Neutrophil (primary cell): ENCODE measurements around the gene ARHGEF17.

Experiments used
- H3K27ac ChIP-seq: fragments of 200-600 bp; sonication (generic); 2 replicates; pipeline ENCODE4 v1.5.1; 2016; ENCODE audit warnings: mild to moderate bottlenecking, moderate library complexity
- H3K27me3 ChIP-seq: fragments of 200-600 bp; sonication (generic); 2 replicates; pipeline ENCODE4 v1.6.0; 2016; ENCODE audit warnings: mild to moderate bottlenecking
- H3K36me3 ChIP-seq: fragments of 200-600 bp; sonication (generic); 2 replicates; pipeline ENCODE4 v1.5.1; 2017
- H3K4me1 ChIP-seq, 2 experiments: fragments of 200-600 bp in 1 of 2; sonication (generic) in 1 of 2; 1 replicate in 1 of 2; 2 replicates in 1 of 2; pipeline versions ENCODE4 v1.5.1 to v1.6.1; 2013 to 2016; ENCODE audit warnings: low read depth in 1 of 2, low read length in 1 of 2, mild to moderate bottlenecking in 1 of 2, moderate library complexity in 1 of 2; ENCODE audit not compliant: control insufficient read depth in 1 of 2, insufficient read depth in 1 of 2
- H3K4me3 ChIP-seq, 2 experiments: fragments of 200-600 bp in 1 of 2; sonication (generic) in 1 of 2; 1 replicate in 1 of 2; 2 replicates in 1 of 2; pipeline ENCODE4 v1.5.1; 2013 to 2016; ENCODE audit warnings: low read depth in 1 of 2, low read length in 1 of 2, mild to moderate bottlenecking in 1 of 2, moderate library complexity in 1 of 2
- H3K9me3 ChIP-seq: fragments of 200-600 bp; sonication (generic); 2 replicates; pipeline ENCODE4 v1.5.1; 2016
- TF ChIP-seq, protein P1 (sequence below): fragments of 200-600 bp; sonication (generic); IDR thresholded peaks from 2 replicates; pipeline ENCODE4 v1.5.1; 2016; ENCODE audit warnings: antibody characterized with exemption

The ARHGEF17 gene

DNA sequence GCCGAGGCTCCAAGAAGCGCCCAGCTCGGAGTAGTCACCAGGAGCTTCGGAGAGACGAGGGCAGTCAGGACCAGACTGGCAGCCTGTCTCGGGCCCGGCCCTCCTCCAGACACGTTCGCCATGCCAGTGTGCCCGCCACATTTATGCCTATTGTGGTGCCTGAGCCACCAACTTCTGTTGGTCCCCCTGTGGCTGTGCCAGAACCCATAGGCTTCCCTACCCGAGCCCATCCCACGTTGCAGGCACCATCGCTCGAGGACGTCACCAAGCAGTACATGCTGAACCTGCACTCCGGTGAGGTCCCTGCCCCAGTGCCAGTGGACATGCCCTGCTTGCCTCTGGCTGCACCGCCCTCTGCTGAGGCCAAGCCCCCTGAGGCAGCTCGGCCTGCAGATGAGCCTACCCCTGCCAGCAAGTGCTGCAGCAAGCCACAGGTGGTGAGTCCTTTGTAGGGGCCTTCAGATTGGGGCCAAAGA, 3.4 kb downstream of the ARHGEF17 start:
- H3K36me3 ChIP-seq, result no peaks in the 10 kb centered on the region
- TF ChIP-seq, protein P1, sequence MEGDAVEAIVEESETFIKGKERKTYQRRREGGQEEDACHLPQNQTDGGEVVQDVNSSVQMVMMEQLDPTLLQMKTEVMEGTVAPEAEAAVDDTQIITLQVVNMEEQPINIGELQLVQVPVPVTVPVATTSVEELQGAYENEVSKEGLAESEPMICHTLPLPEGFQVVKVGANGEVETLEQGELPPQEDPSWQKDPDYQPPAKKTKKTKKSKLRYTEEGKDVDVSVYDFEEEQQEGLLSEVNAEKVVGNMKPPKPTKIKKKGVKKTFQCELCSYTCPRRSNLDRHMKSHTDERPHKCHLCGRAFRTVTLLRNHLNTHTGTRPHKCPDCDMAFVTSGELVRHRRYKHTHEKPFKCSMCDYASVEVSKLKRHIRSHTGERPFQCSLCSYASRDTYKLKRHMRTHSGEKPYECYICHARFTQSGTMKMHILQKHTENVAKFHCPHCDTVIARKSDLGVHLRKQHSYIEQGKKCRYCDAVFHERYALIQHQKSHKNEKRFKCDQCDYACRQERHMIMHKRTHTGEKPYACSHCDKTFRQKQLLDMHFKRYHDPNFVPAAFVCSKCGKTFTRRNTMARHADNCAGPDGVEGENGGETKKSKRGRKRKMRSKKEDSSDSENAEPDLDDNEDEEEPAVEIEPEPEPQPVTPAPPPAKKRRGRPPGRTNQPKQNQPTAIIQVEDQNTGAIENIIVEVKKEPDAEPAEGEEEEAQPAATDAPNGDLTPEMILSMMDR, result no peak
- peaks cover 63 to 75% of the 10 kb centered on the region in 2 experiments for H3K4me1 ChIP-seq
- no peak overlapping the region for H3K4me3 ChIP-seq
- no peaks in the 10 kb centered on the region for H3K9me3 ChIP-seq
- no peak overlapping the region for H3K27ac ChIP-seq
- H3K27me3 ChIP-seq, result peaks cover 7% of the 10 kb centered on the region

DNA sequence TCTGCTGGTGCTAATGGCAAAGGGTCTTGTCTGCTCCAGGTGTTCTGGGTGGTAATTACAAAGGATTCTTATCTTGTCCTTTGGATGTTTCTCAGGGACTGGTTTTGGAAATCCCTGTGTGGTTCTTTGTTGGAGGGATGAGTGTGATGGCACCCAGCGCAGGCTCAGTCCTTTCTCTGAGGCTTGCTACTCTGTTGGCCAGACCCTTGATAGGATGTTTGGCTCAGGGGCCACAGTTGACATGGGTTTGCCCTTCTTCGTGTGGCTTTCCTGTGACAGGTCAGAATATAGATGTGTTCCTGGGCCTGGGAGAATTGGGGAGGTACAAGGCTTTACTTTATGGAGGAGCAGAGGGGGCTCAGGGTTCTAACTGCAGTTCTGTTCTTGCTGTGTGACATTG, 4.0 kb downstream of the ARHGEF17 start:
- Histone ChIP-seq H3K27ac (no peak overlapping the region), H3K4me1 (peaks cover 57 to 74% of the 10 kb centered on the region in 2 experiments), H3K36me3 (no peaks in the 10 kb centered on the region), H3K27me3 (peaks cover 7% of the 10 kb centered on the region), H3K9me3 (no peaks in the 10 kb centered on the region), H3K4me3 (no peak overlapping the region)
- TF ChIP-seq, protein P1, result no peak

DNA sequence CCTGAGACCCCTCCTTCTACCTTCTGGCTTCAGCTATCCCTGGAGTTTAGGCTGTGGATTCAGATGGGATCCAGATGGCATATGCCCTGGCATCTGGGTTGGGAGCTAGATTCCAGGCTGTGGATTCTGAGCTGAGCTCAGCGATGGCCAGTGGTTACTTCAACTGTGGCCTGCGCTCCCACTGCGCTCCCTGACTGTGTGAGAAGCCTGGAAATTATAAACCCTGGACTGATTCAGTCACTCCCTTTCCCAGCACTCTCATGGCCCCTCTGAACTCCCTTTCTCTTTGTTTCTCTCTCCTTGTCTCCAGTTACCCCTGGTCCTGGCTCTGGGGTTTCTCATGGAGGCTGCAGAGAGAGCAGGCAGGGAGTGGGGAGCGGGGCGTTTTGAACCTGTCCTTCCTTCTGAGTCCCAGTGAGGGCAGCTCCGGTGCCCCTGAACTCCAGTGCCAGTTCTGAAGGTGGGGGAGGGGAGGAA, 4.8 kb downstream of the ARHGEF17 start:
- peaks cover 7% of the 10 kb centered on the region for H3K27me3 ChIP-seq
- H3K9me3 ChIP-seq, result no peaks in the 10 kb centered on the region
- H3K36me3 ChIP-seq, result no peaks in the 10 kb centered on the region
- H3K27ac ChIP-seq, result no peak overlapping the region
- peaks cover 55 to 66% of the 10 kb centered on the region in 2 experiments for H3K4me1 ChIP-seq
- H3K4me3 ChIP-seq, result no peak overlapping the region
- TF ChIP-seq, protein P1, result no peak

DNA sequence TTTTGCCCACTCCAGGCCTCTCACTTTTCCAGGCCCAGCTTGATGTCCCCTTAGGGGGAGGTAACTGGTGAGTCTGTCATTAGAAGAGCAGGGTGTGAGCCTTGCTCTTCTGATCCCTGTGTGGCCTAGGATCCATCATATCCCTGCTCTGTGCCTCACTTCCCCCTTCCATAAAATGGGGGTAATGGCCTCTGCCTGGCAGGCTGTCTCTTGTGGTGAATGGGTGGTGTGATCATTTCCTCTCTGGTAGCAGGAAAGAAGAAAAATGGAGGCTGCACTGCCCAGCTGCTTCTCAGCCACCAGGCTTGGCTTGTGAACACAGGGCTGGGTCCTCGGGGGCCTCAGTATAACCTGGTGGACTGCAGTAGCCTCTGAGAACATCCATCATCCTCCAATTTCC, 5.6 kb downstream of the ARHGEF17 start:
- Histone ChIP-seq H3K27ac (peak overlapping the region; percentile 33), H3K4me1 (peaks cover 50 to 60% of the 10 kb centered on the region in 2 experiments), H3K36me3 (no peaks in the 10 kb centered on the region), H3K27me3 (peaks cover 7% of the 10 kb centered on the region), H3K9me3 (no peaks in the 10 kb centered on the region), H3K4me3 (peak overlapping the region in 1 of 2 experiments; percentile 9)
- TF ChIP-seq, protein P1, result no peak

DNA sequence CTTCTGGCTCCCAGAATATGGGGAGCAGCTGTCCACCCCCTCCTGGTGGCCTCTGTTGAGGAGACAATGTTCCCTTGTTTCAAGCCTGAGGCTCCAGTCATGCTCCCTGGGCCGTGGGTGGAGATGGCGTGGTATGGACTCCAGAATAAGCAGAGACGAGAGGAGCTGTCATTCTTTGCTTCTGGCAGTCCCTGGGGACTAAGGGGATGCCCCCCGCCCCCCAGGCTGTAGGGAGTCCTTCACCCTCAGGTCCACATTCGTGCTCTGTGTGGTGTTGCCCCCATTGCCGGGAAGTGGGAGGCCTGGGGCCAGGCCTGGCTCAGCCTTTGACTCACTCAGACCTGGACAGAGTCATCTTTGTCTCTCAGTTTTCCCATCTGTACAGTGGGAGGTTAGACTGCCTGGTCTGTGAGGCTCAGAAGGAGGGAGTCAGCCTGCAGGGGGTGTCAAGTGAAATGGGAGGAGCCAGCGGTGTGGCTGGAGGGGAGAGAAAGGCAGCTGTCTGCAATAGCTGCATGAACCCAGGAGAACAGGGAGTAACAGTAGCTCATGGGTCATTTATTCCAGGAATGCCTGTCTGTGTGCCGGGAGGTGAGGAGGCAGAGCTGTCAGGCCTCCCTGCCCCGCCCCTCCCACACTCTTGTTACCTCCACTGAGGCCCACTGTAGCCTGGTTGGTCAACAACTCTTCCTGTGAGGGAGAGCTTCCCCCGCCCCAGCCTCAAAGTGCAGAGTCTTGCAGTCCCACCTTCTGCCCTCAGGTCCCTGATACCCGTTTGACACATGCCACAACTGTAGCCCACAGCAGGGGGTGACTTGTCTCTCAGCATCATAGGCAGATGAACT, 6.3 kb downstream of the ARHGEF17 start:
- H3K36me3 ChIP-seq, result no peaks in the 10 kb centered on the region
- TF ChIP-seq, protein P1, result no peak
- H3K27ac ChIP-seq, result peak overlapping the region; percentile 33
- no peaks in the 10 kb centered on the region for H3K9me3 ChIP-seq
- H3K4me1 ChIP-seq, result peaks cover 45 to 54% of the 10 kb centered on the region in 2 experiments
- H3K27me3 ChIP-seq, result peaks cover under 1% of the 10 kb centered on the region
- H3K4me3 ChIP-seq, result peak overlapping the region in 1 of 2 experiments; percentile 9
